HG03378 (cell line): ENCODE data around the gene CDK18.

Experiments
- ATAC-seq: cut with Tn5 transposase; IDR thresholded peaks from one replicate; pipeline ENCODE4 v1.9.1; 2021; ENCODE audit warnings: mild to moderate bottlenecking, moderate library complexity; ENCODE audit not compliant: unreplicated experiment

Gene CDK18

DNA sequence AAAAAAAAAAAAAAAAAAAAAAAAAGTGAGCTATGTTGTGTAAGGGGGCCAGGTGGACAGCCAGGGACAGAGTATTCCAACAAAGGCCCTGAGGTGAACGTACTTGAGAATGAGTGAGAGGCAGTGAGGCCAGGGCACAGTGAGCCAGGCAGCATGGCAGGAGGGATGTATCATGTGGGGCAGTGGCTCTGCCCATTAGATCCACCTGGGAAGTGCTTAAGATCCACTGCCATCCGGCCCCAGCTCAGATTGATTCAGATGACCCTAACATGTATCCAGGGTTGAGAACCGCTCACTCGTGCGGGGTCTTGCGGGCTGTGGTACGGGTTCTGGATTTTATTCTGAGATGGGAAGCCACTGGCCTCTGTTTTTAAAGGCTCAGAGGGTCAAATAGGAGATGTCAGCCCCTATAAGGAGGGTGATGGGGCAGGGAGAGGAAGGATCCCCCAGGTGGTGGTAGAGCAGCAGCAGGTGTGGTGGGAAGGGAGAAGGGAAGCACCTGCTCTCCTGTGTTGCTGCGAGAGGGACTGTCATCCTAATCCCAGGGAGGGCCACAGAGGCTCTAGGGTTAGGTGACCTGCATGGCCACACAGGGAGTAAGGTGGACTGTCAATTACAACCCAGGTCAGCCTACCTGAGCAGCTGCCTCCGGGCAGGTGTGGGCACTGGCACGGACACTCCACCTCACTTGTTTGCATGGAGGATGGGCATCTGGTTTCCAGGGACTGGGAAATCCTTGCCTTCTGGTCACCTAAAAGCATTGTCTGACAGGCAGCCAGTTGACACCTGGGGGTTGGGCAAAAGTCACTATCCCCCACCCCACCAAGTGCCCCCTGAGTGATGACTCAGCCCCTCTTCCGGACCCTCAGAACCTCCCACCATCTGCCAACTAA is 31.6 kb downstream of the CDK18 start:
- ATAC-seq: no peak

DNA sequence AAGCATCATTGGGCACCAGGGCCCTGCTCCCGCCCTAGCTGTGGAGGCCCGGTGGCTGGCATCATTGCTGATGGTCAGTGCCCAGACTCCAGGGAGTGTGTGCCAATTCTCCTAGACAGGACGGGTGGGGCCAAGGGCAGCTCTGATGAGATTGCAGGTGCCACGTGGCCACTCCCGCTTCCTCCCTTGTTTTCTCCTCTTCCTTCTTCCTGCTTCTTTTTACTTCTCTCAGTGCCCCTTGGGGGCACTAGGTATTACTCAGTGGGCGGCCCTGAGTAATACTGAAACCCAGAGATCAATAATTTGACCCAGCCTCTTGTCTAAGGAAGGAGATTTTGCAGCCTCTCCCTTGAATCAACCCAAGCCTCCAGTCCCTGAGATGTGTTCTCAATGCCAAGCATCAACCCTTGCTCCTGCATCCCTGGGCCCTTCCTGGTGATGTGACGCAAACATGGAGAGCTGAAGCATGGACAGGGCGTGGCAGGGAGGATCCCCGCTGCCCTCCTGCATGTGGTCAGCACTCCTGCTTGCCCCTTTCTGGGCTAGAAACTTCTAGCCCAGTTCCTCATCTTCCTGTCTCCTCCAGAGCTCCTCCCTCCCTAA is 32.4 kb downstream of the CDK18 start:
- no peak for ATAC-seq

DNA sequence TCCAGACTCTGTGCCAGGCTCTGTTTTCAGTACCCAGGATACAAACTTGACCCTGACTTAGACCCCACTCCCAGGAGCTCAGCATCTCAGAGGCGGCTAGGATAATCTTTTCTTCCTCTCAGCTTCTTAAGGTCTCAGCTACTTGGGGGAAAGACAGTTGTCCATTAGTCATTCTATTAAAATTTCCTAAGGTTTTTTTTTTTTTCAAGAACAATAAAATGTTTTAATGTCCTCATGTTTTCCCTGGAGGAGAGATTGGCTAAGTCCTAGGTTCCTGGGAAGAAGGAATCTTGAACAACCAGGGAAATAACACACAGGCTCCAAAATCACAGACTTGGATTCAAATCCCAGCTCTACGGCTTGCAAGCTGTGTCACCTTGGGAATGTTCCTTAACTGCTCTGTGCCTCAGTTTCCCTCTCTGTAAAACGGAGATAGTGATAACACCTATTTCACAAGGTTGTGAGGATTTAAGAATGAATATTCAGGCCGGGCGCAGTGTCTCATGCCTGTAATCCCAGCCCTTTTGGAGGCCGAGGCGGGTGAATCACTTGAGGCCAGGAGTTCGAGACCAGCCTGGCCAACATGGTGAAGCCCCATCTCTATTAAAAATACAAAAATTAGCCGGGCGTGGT is 33.0 kb downstream of the CDK18 start:
- no peak for ATAC-seq

DNA sequence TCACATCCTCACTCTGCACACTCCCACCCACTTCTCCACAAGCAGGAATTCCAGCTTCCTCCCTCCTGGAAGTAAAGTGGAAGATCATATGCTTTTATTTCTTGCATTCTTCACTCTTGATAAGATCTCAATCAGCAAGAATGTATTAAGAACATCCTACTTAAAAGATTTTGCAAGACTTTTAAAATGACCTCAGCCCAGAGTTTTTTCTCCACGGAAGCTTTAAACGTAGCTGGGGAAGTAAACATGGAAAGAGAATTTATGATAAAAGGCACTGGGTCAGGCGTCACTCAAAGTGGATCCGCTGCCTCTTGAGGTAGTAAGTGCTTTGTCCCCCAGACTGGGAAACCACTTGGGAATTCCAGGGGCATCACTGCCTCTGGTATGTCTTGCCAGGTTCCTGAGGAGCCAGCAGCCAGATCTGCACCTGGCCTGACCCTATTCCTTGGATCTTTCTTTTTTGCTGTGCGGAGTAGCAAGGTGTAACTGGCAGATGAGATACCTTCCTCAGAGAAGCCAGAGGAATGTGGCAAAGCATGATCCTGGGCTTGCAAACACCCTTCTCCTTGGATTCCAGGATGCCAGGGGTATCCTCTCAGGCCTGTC is 33.9 kb downstream of the CDK18 start:
- no peak for ATAC-seq

DNA sequence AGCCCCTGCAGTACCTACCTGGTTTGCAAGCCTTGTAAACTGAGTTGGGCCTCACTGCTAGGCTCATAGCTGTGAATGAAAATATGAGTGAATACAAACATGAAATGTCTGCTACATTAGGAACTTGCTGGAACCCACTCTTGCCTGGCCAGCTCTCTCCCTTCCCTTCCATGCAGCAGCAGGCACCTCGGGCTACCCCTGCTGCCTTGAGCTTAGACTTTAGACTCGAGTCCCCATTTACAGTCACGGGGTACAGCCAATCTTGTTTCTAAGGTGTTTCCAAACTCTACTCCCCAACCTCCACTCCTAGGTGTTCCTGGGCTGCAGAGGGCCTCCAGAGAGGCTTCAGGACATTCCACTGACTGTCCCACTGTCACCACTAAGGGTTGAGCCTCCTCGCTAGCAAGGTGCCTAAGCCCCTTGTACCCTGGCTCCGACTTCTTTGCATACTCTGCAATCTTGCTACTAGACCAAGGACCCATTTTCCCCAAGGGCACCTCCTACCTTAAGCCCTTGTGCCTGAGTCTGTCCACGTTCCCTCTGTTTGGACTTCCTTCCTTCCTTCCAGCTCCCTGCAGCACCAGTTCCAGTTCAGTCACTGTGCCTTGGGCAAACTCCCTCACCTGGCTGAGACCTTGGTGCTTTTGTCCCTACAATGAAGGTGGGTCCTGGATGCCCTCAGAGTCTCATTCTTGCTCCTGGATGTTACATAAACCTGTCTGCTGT is 36.9 kb downstream of the CDK18 start:
- no peak for ATAC-seq

DNA sequence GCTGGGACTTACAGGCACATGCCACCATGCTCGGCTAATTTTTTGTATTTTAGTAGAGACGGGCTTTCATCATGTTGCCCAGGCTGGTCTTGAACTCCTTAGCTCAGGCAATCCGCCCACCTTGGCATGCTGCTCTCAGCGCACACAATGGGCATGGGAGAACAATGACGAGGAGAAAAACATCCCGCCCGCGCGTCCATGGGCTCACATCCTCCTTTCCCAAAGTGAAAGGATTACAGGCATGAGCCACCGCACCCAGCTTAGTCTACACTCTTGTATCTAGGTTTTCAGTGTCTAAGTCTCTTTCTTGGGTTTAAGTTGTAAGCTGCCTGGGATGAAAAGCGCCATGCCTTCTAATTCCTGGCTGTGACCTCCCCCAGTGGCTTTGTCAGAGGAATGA is 37.9 kb downstream of the CDK18 start:
- ATAC-seq: no peak

DNA sequence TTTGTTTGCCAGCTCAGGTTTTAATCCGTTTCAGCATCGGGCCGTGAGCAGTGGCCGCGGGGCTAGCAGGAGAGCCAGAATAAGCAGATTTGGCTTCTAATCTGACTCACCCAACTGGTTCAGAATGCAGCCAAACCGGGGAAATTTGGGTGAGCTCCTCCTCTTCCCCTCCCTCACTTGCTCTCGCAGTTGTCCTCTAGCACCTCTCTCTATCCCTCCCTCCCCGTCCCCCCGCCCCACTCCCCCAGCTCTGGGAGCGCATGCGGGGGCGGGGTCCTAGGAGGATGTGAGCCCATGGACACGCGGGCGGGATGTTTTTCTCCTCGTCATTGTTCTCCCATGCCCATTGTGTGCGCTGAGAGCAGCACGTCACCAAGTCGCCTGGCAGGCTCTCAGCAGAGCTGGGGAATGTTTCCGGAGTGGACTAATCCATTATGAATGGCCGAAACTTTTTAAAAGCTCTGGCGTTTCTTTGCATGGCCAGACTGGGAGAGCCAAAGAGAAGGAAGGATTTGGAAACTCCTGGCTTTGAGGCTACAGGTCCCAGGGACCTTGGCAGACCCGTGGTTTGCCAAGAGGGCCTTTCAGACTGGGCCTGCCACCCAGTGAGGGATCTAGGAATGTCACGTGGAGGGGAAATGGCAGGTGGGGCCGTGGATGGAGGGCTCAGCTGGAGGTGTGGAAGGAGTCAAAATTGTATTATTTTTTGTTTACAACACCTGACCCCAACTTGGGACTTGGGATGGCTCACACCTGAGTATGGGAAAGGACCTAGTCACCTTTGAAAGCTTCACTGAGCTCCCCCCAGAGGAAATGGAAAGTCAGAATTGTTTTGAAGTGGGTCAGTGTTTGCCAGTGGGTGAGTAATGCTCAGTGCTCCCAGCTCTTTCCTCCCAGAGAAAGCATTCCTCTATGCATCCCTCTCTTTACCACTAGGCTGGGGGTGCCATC is 39.2 kb downstream of the CDK18 start:
- ATAC-seq: no peak

DNA sequence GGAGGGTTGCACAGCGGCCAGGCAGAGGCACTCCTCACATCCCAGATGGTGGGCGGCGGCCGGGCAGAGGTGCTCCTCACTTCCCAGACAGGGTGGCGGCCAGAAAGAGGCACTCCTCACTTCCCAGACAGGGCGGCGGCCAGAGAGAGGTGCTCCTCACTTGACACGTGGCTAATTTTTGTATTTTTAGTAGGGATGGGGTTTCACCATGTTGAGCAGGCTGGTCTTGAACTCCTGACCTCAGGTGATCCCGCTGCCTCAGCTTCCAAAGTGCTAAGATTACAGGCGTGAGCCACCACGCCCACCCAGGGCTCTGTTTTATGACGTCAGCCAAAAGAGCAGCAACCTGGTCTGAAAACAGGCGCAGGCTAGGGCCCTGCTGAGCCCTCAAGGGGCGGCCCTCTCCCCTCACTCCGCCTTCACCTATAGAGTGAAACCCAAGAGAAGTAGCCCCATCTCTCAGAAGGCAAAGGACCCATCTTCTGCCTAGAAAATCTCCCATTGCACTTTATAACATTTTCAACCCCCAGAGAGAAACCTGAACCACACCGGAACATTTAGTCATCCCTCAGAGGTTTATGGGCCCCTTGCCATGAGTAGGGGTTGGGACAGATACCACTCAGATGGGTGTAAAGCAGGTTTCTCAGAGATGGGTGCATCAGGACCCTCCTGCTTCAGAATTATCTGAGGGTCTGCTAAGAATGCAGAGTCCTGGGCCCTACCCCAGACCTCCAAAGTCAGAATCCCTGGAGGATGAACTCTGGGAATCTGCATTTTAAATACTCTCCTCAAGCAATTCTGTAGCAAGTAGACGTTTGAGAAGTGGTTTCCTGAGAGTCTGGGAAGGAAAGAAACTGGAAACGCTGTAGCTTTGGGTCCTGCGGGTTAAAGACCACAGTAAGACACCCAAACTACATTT is 40.8 kb downstream of the CDK18 start:
- ATAC-seq: no peak

DNA sequence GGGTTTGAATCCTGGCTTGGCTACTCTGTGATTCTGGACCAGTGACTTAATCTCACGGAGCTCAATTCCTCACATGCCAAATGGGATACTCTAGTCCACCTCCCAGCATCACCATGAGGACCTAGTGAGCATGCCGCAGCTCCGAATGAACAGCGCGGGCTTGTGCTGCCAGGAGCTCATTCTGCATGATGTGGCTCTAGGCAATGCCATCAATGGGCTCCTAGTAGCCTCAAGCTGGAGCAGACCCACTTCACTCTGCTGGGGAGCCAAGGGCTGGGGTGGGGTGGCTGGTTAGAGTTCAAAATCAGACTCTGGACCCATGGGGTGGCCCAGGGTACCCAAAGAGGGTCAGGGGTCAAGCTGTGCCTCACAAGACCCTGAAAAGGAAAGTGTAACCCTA is 41.5 kb downstream of the CDK18 start:
- no peak for ATAC-seq

DNA sequence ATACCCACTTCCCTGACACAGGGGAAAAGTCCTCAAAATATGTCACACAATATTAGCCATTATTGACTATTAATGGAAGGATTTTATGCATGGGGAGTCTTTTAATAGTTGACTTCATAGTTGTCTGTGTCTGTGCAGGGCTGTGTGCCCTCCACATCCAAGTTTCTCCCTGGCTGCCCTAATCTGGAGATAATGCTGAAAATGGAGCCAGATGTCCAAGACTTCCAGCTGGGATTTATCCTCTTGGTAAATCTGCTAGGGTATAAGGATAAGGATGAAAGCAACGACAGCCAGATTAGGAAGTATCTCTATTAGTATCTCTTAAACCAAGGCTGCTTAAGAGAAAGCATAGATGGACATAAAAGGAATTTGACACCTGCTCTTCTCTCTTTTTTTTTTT is 42.1 kb downstream of the CDK18 start:
- no peak for ATAC-seq

DNA sequence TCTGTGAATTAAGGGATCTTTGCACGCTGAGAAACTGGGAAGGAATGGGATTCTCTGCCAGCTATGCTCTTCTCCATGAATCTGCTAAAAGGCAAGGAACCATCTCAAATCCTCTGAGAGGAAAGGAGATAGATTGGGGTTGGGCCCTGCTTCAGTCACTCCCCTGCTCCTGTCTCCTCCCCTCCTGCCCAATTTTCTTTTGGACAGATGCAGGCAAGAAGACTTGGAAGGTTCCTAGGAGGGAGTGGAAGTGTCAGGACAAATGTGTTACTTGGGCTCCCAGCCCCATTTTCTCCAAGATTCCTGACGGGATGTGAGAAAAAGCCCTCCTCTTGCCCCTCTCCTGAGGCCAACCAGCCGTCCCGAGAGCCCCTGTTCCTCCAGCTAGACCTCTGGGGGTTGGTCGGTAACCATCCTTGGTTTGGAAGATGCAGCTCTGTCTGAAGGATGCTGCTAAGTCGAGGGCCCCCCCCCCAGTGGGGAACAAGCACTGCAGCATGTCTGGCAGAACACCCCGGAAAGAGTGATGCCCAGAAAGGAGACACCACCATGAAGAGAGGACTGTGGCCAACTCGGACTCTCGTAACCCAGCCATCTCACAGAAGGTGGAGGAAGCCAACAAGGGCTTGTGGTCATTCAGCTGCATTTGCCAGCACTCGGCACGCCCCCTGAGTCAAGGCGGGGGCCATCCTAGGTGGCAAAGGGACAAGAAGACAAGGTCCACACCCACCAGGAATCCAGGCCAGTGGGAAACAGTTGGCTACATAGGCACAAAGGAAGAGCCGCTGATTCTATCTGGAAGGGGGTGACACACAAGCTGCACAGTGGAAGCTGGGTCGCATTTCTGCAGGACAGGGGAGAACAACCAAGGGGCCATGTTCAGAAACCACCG is 43.7 kb downstream of the CDK18 start:
- ATAC-seq: no peak

DNA sequence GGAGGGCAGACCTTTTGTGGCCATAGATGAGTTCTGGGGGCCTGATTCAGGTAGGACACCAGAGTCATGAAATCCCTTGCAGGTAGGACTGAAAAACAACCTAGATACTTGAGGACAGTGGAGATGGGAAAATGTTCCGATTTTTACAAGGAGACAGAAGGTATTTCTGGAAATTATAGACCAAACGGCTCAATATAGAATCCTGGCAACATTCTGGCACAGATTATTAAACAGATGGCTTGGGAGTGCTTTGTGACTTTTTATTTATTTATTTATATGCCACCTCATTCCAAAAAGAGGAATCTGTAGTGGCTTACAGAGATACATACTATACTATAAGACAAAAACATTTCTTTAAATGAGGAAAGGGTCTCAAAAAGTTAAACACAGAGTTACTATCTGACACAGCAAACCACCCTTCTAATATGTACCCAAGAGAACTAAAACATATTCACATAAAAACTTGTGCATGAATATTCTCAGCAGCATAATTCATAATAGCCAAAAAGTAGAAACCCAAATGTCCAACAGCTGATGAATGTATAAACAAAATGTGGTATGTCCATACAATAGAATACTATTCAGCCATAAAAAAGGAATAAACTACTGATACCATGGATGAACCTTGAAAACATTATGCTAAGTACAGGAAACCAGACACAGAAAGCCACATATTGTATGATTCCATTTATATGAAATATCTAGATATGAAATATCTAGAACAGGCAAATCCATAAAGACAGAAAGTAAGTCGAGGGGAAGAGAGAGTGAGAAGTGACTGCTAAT is 49.8 kb downstream of the CDK18 start:
- ATAC-seq: no peak

DNA sequence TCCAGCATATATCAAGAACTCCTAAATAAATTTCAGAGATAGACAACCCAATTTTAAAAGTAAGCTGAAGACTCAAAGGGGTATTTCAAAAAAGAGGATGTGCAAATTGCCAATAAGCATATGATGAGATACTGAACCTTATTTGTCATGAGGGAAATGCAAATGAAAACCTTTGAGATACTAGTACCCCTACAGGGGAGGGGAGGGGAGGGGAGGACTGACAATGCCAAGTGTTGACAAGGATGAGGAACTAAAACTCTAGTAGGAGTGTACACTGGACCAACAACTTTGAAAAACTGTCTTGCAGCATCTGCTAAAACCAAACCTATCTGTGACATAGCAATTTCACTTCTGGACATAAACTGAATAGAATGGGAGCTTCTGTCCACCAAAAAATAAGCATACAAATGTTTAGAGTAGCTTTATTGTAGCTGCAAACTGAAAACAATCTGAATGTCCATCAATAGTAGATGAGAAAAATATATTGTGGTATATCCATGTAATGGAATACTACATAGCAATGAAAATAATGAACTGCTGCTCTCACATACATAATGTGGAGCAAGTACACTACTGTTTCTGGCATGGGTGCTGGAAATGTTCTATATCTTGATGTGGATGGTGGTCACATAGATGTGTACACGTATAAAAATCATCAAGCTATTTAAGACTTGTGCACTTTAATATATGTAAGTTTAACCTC is 57.2 kb downstream of the CDK18 start:
- no peak for ATAC-seq

DNA sequence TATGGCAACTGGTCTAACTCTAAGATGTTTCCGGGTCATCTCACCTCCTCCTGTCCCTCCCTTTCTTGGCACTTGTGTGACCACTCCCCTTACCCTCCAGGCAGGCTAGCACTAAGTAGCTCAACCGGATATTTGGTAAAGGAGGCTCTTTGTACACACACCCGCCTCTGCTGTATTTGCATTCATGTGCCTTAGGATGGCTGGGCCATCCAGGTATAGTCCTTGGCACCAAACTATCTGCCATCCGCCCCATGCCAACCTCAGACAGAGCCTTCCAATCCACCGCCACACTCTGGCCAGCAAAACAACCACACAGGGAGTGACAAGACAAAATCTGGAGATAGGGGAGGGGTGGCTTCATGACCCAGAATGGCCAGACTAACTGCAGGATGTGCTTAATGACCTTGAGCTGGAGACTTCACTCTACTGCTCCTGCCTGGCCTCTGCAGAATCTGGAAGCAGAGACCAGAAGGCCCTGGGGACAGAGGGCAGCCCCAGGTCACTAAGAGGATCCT is 59.5 kb downstream of the CDK18 start:
- ATAC-seq: no peak

DNA sequence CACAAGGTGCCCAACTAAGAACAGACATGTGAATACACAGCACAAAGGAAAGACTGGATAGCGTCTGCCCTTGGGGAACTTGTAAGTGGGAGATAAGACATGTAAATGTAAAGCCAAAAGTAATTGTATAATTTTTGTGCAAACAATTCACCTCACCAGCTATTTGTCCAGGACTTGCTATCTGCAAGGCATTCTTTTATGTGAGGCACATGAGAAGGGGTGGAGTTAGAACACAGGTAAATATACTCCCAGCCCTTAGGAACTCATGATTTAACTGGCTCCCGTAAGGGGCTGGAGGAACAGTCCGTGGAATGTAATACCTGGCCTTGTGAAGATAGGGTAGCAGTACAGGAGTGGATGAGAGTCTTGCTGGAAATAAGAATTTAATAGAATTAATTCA is 61.3 kb downstream of the CDK18 start:
- no peak for ATAC-seq

DNA sequence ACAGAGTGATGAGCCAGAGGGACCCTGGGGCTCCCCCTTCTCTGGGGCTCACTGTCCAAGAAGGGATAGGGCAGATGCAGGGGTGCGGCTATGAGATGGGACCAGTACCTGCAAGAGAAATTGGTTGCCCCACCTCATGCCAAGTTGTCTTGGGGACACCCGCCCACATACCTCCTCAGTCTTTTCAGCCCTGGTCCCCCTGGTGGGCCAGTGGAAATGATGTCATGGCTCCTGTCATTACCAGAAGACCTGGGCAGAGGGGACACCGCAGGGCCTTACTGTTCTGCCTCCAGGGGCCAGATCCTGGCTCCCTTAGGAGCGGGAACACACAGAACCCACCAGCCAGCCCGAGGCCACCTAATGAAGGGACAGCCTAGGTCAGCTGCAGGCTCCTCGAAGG is 63.2 kb downstream of the CDK18 start:
- no peak for ATAC-seq
